MCF 10A (cell line): ENCODE measurements around the gene MYO7B. TPM values are rescaled to one million over a fixed set of nuclear protein-coding genes. Genes with fewer than 3 reads are reported as not detected.

Experiments used
- BruUV-seq: library from RNA; stranded (reverse); fragments of 400-500 nt; replicated peaks from 2 replicates; lab custom pipeline; 2021; lab: Mats Ljungman, UMichigan
- CTCF ChIA-PET: fragments of 300-600 bp; sonication (Branson Sonifier 250); formaldehyde crosslinking; extraction: SDS; loops from one replicate; lab custom pipeline; 2021; ENCODE audit warnings: antibody characterized with exemption, inconsistent platforms; lab: Yijun Ruan, JAX
- POLR2A ChIA-PET: fragments of 300-600, 350-650 bp; sonication (Branson Sonifier 250); formaldehyde crosslinking; extraction: SDS; loops from one replicate; lab custom pipeline; 2020; ENCODE audit warnings: antibody characterized with exemption, inconsistent platforms; lab: Yijun Ruan, JAX
- DNase-seq: peaks from one replicate; pipeline ENCODE4 v3.0.0-alpha.2; 2018; ENCODE audit not compliant: unreplicated experiment
- H3K27ac Mint-ChIP-seq: one replicate; pipeline ENCODE4 v1.8.0; 2022; ENCODE audit warnings: mild to moderate bottlenecking, low read depth, mixed read lengths; ENCODE audit not compliant: unreplicated experiment
- H3K27me3 Mint-ChIP-seq: one replicate; pipeline ENCODE4 v1.8.0; 2022; ENCODE audit warnings: mixed read lengths; ENCODE audit not compliant: insufficient read depth, unreplicated experiment
- H3K36me3 Mint-ChIP-seq: one replicate; pipeline ENCODE4 v1.8.0; 2022; ENCODE audit warnings: mild to moderate bottlenecking, moderate library complexity, mixed read lengths; ENCODE audit not compliant: insufficient read depth, unreplicated experiment
- H3K4me1 Mint-ChIP-seq: one replicate; pipeline ENCODE4 v1.8.0; 2022; ENCODE audit warnings: mixed read lengths; ENCODE audit not compliant: insufficient read depth, unreplicated experiment
- H3K4me3 Mint-ChIP-seq: one replicate; pipeline ENCODE4 v1.8.0; 2022; ENCODE audit warnings: mild to moderate bottlenecking, moderate library complexity, mixed read lengths; ENCODE audit not compliant: unreplicated experiment
- H3K9me3 Mint-ChIP-seq: one replicate; pipeline ENCODE4 v1.8.0; 2022; ENCODE audit warnings: mixed read lengths; ENCODE audit not compliant: unreplicated experiment
- intact Hi-C: fragments of 100-400 bp; cut with micrococcal nuclease; formaldehyde crosslinking; loops from 2 replicates; pipeline ENCODE4 v1.14.1; 2022
- total RNA-seq: library from RNA; stranded (reverse); gene quantifications from 2 replicates; pipeline ENCODE4 v1.2.3, GENCODE V29; 2022
- TF ChIP-seq, protein P1 (sequence below): fragments of 200-600 bp; IDR thresholded peaks from one replicate; pipeline ENCODE4 v1.8.0; 2022; ENCODE audit warnings: antibody characterized with exemption, mild to moderate bottlenecking; ENCODE audit not compliant: unreplicated experiment

Gene MYO7B
- total RNA-seq, 1 experiment from 2014 or later, result not detected

DNA sequence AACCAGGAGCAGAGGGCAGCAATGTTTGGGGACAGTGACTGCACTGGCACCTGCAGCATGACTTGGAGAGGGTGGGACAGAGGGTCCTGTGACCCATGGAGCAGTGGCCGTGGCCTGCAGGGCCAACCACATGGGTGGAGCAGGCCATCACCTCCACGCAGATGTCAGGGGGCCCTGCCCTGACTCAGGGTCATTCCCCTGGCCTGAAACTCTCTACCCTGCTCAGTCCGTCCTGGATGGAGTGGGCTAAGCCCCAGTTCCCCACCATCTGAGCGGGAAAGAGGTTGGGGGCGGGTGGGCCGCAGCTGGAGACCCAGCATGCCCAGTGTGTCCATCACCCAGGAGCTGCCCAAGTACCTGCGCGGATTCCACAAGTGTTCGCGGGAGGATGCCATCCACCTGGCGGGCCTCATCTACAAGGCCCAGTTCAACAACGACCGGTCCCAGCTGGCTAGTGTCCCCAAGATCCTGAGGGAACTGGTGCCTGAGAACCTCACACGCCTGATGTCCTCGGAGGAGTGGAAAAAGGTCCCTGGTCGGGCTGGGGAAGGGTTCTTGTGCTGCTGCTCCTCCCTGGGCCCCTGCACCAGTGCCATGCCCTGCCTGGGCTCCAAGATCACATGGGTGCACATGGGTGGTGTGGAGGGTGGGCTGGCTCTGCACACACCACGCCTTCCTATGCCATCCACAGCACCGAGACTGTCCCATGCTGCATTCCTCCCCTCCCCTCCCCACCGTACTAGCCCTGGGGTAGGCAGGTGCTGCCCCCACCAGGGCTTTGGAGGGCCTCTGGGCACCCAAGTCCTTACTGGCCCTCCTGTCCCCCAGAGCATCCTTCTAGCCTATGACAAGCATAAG is 100.1 kb downstream of the MYO7B start:
- CTCF ChIA-PET, result interaction anchor here (0.9 kb wide), 1 partner anchor 11 kb away, joined by 3 read pairs; no protein-coding TSS in a partner anchor
- H3K27ac Mint-ChIP-seq, result no peak overlapping the region
- H3K4me3 Mint-ChIP-seq, result no peak overlapping the region
- H3K27me3 Mint-ChIP-seq, result no peaks in the 10 kb centered on the region
- DNase-seq, result no peak
- no peaks in the 10 kb centered on the region for H3K4me1 Mint-ChIP-seq
- TF ChIP-seq, protein P1, sequence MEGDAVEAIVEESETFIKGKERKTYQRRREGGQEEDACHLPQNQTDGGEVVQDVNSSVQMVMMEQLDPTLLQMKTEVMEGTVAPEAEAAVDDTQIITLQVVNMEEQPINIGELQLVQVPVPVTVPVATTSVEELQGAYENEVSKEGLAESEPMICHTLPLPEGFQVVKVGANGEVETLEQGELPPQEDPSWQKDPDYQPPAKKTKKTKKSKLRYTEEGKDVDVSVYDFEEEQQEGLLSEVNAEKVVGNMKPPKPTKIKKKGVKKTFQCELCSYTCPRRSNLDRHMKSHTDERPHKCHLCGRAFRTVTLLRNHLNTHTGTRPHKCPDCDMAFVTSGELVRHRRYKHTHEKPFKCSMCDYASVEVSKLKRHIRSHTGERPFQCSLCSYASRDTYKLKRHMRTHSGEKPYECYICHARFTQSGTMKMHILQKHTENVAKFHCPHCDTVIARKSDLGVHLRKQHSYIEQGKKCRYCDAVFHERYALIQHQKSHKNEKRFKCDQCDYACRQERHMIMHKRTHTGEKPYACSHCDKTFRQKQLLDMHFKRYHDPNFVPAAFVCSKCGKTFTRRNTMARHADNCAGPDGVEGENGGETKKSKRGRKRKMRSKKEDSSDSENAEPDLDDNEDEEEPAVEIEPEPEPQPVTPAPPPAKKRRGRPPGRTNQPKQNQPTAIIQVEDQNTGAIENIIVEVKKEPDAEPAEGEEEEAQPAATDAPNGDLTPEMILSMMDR, result no peak
- no peaks in the 10 kb centered on the region for H3K36me3 Mint-ChIP-seq
- no peaks in the 10 kb centered on the region for H3K9me3 Mint-ChIP-seq
- no TSS peak for BruUV-seq
- intact Hi-C loops, result no loop called here
- POLR2A ChIA-PET, result no interaction called here

DNA sequence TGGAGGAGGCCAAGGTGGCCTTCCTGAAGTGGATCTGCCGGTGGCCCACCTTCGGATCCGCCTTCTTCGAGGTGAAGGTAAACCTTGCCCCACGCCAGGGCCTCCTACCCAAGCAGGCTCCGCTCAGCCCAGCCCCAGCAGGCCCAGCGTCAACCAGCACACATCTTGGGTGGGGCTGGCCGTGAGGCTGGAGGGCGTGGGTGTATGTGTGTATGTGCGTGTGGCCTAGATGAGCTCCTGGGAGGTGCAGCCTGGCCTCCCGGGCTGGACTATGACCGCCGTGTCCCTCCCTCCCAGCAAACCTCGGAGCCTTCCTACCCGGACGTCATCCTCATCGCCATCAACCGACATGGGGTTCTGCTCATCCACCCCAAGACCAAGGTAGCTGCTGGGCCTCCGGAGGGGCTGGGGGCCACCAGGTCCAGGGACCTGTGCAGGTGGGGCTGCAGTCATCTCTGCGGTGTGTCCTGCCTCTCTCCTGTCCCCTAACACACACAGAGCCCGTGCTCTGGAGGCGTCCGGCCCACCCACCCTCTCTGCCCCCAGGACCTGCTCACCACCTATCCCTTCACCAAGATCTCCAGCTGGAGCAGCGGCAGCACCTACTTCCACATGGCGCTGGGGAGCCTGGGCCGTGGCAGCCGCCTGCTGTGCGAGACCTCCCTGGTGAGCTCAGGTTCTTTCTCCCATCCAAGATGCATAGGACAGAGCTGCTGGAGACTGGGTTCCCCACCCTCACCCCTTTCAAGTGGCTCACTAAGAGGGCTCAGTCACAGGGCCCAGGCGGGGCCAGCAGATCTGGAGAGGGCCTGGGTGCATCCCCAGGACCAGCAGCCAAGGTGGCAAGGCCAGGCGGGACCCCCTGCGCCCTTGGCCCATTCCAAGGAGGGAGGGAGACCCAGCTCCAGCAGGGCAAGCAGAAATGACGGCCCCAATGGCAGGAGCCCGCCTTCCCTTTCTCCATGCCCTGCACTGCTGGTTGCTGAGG is 101.1 kb downstream of the MYO7B start:
- intact Hi-C loops, result no loop called here
- TF ChIP-seq, protein P1, result no peak
- ChIA-PET CTCF (interaction anchor here (0.9 kb wide), 1 partner anchor 12 kb away, joined by 3 read pairs; no protein-coding TSS in a partner anchor), POLR2A (no interaction called here)
- Mint-ChIP-seq H3K27me3 (no peaks in the 10 kb centered on the region), H3K9me3 (no peaks in the 10 kb centered on the region), H3K4me1 (no peaks in the 10 kb centered on the region), H3K4me3 (no peak overlapping the region), H3K36me3 (no peaks in the 10 kb centered on the region), H3K27ac (no peak overlapping the region)
- BruUV-seq, result no TSS peak
- DNase-seq, result no peak

DNA sequence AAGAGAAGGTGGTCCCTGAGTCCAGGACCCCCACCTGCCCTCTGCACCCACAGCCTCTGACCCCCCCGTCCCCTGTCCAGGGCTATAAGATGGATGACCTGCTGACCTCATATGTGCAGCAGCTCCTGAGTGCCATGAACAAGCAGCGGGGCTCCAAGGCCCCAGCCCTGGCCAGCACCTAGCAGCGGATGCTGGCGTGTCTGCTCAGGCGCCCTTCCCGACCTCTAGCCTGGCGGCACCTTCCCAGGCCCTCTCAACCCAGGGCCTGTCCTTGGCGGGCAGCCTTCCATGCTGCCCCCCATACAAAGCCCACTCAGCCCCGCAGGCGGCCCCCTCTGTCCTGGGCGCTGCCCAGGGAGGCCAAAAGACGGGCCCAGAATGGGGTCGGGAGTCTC is 101.8 kb downstream of the MYO7B start:
- TF ChIP-seq, protein P1, result no peak
- Mint-ChIP-seq H3K36me3 (no peaks in the 10 kb centered on the region), H3K27me3 (no peaks in the 10 kb centered on the region), H3K9me3 (no peaks in the 10 kb centered on the region), H3K4me3 (no peak overlapping the region), H3K27ac (no peak overlapping the region), H3K4me1 (no peaks in the 10 kb centered on the region)
- intact Hi-C loops, result no loop called here
- ChIA-PET CTCF (interaction anchor here (0.7 kb wide), 1 partner anchor 438 kb away, joined by 3 read pairs; no protein-coding TSS in a partner anchor), POLR2A (interaction anchor here (0.6 kb wide), 1 partner anchor 42 kb away, joined by 3 read pairs; no protein-coding TSS in a partner anchor)
- DNase-seq, result no peak
- BruUV-seq, result no TSS peak
